IPS-18a (cell line): ENCODE measurements around the gene MAPK12.

Experiments
- H3K27ac ChIP-seq: one replicate; pipeline ENCODE4 v1.5.1; 2013; ENCODE audit warnings: low read length
- H3K27me3 ChIP-seq: one replicate; pipeline ENCODE4 v1.6.1; 2013; ENCODE audit warnings: mild to moderate bottlenecking, low read length; ENCODE audit not compliant: control insufficient read depth, insufficient read depth
- H3K36me3 ChIP-seq: one replicate; pipeline ENCODE4 v1.6.1; 2013; ENCODE audit warnings: low read depth, low read length; ENCODE audit not compliant: control insufficient read depth
- H3K4me1 ChIP-seq: one replicate; pipeline ENCODE4 v1.6.1; 2013; ENCODE audit warnings: low read depth, low read length; ENCODE audit not compliant: control insufficient read depth
- H3K4me3 ChIP-seq: one replicate; pipeline ENCODE4 v1.5.1; 2013; ENCODE audit warnings: low read length
- H3K9ac ChIP-seq: one replicate; pipeline ENCODE4 v1.6.1; 2013; ENCODE audit warnings: mild to moderate bottlenecking, low read length, moderate library complexity
- H3K9me3 ChIP-seq: one replicate; pipeline ENCODE4 v1.6.1; 2013; ENCODE audit warnings: low read depth, low read length; ENCODE audit not compliant: control insufficient read depth

The MAPK12 gene

GRCh38 chr22:50225200-50225969, 36.1 kb downstream of the MAPK12 start:
- Histone ChIP-seq H3K36me3 (peaks cover 24% of the 10 kb centered on the region), H3K27me3 (no peaks in the 10 kb centered on the region), H3K4me1 (no peaks in the 10 kb centered on the region), H3K9me3 (no peaks in the 10 kb centered on the region), H3K27ac (no peak overlapping the region), H3K4me3 (no peak overlapping the region), H3K9ac (no peak overlapping the region)

- Histone ChIP-seq H3K27ac (no peak overlapping the region), H3K4me3 (no peak overlapping the region), H3K9me3 (no peaks in the 10 kb centered on the region), H3K36me3 (peaks cover 24% of the 10 kb centered on the region), H3K9ac (no peak overlapping the region), H3K27me3 (no peaks in the 10 kb centered on the region), H3K4me1 (no peaks in the 10 kb centered on the region)
Observed at GRCh38 chr22:50224071-50224470, 37.4 kb downstream of the MAPK12 start.

- peaks cover 35% of the 10 kb centered on the region for H3K36me3 ChIP-seq
Observed at GRCh38 chr22:50222508-50222907, 39.0 kb downstream of the MAPK12 start.

DNA sequence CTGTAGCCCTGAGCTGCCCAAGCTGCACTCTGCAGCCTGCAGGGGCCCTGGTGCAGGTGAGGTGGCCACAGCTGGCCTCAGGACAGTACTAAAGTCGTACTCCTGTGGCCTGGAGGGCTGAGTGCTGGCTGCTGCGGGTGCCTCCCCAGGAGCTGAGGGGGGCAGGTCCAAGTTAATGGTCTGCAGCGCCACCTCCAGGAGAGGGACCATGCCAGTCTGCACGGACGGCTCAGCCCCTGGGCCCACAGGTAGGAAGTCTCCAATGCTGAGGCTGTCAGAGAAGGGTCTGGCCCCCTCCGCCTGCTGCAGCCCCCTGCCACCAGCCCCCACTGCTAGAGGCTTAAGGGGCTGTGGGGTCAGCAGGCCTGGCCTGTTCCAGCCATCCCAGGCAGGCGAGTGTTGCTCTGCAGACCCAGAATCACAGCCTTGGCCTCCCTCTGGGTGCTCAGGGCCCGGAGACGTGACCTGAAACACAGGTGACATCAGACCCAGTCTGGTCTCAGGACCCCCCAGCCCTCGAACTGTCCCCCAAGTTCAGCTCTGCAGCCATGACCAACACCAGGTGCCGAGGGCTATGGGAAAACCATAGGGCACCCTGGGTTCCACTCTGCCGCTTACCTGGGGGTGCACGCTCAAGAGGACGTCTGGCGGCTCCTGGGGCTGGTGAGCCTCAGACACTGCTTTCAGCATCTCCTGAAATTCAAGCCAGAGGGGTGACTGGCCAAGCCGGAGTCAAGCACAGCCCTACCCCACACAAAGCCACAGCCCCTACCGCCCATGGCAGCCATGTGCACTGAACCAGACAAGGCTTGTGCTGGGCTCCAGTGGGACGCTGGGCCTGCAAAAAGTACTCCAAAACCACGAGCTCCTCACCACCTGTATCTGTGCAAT, 39.8 kb downstream of the MAPK12 start:
- Histone ChIP-seq H3K27ac (no peak overlapping the region), H3K9ac (no peak overlapping the region), H3K36me3 (peaks cover 43% of the 10 kb centered on the region), H3K4me1 (no peaks in the 10 kb centered on the region), H3K27me3 (no peaks in the 10 kb centered on the region), H3K9me3 (no peaks in the 10 kb centered on the region), H3K4me3 (no peak overlapping the region)

More at GRCh38 chr22:50222508-50222907, 39.0 kb downstream of the MAPK12 start:
- Histone ChIP-seq H3K27ac (no peak overlapping the region), H3K4me3 (no peak overlapping the region), H3K9me3 (no peaks in the 10 kb centered on the region), H3K4me1 (no peaks in the 10 kb centered on the region), H3K9ac (no peak overlapping the region), H3K27me3 (no peaks in the 10 kb centered on the region)

DNA sequence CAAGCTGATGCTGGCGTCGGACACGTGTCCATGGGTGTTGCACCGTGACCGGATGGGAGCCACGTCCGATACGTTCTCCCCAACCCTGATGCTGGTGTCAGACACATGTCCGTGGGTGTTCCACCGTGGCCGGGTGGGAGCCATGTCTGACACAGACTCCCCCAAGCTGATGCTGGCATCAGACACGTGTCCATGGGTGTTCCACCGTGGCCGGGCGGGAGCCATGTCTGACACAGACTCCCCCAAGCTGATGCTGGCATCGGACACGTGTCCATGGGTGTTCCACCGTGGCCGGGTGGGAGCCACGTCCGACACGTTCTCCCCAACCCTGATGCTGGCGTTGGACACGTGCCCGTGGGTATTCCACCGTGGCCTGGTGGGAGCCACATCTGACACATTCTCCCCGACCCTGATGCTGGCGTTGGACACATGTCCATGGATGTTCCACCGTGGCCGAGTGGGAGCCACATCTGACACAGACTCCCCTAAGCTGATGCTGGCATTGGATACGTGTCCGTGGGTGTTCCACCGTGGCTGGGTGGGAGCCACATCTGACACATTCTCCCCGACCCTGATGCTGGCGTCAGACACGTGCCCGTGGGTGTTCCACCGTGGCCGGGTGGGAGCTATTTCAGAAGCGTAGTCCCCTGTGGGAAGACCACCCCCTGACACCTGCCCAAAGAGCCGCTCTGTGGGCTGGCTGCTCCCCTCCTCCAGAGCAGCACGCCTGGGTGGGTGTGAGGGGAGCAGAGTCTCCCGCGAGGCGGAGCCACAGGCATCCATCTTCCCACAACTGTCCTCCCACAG, 40.7 kb downstream of the MAPK12 start:
- Histone ChIP-seq H3K36me3 (peaks cover 47% of the 10 kb centered on the region), H3K9me3 (no peaks in the 10 kb centered on the region), H3K27me3 (no peaks in the 10 kb centered on the region), H3K27ac (no peak overlapping the region), H3K9ac (no peak overlapping the region), H3K4me1 (no peaks in the 10 kb centered on the region), H3K4me3 (no peak overlapping the region)

GRCh38 chr22:50219800-50220602, 41.5 kb downstream of the MAPK12 start:
- H3K9me3 ChIP-seq = no peaks in the 10 kb centered on the region
- no peaks in the 10 kb centered on the region for H3K27me3 ChIP-seq
- H3K27ac ChIP-seq = no peak overlapping the region
- peaks cover 50% of the 10 kb centered on the region for H3K36me3 ChIP-seq
- H3K9ac ChIP-seq = no peak overlapping the region
- H3K4me1 ChIP-seq = no peaks in the 10 kb centered on the region
- no peak overlapping the region for H3K4me3 ChIP-seq

DNA sequence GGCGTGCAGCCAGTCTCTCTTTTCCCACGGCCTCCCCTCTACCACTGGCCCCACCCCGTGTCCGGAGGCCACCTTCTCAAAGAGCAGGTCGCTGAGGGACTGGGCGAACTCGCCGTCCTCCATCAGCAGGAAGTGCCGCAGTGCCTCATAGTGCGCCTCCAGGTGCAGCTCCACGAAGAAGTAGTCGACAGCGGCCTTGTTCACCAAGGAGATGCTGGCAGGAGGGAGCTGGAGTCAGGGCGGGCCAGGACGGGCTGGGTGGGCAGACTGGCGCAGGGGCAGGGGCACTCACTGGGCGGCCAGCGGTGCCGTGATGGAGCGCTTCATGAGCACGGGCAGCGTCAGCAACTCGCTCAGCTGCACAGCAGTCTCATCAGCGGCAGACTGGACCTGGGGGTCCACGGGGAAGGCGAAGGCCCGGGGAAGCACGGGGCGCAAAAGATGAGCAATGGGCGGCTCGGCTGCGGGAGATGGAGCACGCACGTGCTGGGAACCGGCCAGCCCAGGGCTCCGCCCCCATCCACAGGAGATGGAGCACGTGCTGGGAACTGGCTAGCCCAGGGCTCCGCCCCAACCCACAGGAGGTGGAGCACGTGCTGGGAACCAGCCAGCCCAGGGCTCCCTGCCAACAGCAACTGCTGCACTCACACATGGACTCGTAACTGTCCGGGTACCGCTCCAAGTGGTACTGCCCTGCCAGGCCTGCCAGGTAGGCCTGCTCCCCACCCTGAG, 42.3 kb downstream of the MAPK12 start:
- no peaks in the 10 kb centered on the region for H3K4me1 ChIP-seq
- no peaks in the 10 kb centered on the region for H3K27me3 ChIP-seq
- H3K36me3 ChIP-seq = peaks cover 54% of the 10 kb centered on the region
- no peaks in the 10 kb centered on the region for H3K9me3 ChIP-seq
- no peak overlapping the region for H3K4me3 ChIP-seq
- H3K27ac ChIP-seq = no peak overlapping the region
- H3K9ac ChIP-seq = no peak overlapping the region

GRCh38 chr22:50218153-50218995, 43.1 kb downstream of the MAPK12 start:
- Histone ChIP-seq H3K9ac (no peak overlapping the region), H3K9me3 (no peaks in the 10 kb centered on the region), H3K27me3 (no peaks in the 10 kb centered on the region), H3K36me3 (peaks cover 49% of the 10 kb centered on the region), H3K4me1 (no peaks in the 10 kb centered on the region), H3K27ac (no peak overlapping the region), H3K4me3 (no peak overlapping the region)

GRCh38 chr22:50217543-50218152, 43.8 kb downstream of the MAPK12 start:
- H3K9ac ChIP-seq = no peak overlapping the region
- H3K4me3 ChIP-seq = no peak overlapping the region
- no peaks in the 10 kb centered on the region for H3K9me3 ChIP-seq
- no peaks in the 10 kb centered on the region for H3K27me3 ChIP-seq
- H3K4me1 ChIP-seq = no peaks in the 10 kb centered on the region
- no peak overlapping the region for H3K27ac ChIP-seq
- peaks cover 51% of the 10 kb centered on the region for H3K36me3 ChIP-seq
